ENCODE results near the gene EHBP1L1.

- TF ChIP-seq CTCF (IDR thresholded peaks at IDR 0.05) (no peak), POLR2A (IDR thresholded peaks at IDR 0.05) (no peak)
These were observed 20.1 kb upstream of the EHBP1L1 start for GRCh38 chr11:65555693-65556231.

Measured in lower leg skin (tissue), 3 donors.